Measurements from ENCODE around the gene C3orf80. TPM values are rescaled to one million over a fixed set of nuclear protein-coding genes. Genes with fewer than 3 reads are reported as not detected.
"Not testable (repeated sequence)": the region's sequence is repeated elsewhere in the genome, so short reads cannot be mapped to it uniquely, and the experiment has no call there.

Gene C3orf80
- total RNA-seq, 1 donor from 2014 or later, result not detected

DNA sequence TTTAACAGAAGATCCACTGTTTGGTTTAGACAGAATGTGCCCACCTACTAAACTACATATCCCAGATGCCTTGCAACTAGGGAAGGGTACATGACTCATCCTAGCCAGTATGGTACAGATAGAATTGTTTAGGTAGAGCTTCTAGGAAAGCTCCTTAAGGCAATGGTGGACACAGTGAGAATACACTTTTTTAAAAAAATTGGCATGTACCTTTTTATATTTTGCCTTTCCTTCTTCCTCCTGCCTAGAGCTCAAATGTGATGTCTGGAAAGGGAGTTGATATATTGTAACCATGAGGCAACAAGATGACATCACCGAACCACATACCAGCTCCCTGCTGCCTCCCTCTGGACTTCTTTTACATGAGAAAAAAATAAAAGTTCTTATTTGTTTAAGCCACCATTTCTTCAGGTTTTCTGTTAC, 14.4 kb upstream of the C3orf80 start:
- no peak for DNase-seq (ENCODE audit: extremely low read depth, low read depth, low spot score)

DNA sequence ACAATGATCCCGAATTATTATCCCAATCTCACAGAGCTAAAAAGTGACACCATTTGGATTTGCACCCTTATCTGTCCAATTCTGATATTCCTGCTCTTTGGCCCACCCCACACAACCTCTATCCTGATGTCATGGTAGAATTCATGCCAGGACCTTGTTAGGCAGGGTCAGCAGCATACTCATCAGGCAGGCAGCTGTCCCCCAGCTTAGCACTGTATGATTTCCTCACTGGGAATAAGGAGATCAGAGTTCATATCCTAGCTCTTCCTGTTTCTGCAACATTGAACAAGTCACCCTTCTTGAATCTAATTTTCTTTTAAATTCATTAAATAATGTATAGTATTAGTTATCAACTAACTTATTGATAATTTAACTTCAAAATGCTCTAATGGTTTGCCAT, 12.0 kb upstream of the C3orf80 start:
- no peak for DNase-seq (ENCODE audit: extremely low read depth, low read depth, low spot score)

DNA sequence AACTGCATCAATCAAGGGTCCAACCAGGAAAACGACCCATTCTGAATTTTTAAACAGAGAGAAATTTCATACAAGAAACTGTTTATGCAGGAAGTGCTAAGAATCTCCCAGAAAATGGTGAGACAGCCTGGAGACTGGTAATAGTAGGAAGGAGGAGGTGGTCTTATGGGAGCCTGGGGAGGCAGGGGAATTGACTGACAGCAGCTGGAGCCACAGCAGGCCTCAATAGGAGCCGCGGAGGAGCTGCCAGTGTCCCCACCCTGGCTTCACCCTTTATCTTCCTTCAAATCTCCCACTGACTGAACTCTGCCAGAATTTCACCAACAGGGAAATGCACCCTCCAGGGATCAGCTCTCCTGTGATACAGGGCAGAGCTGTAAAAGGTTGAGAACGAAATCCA, 7.5 kb upstream of the C3orf80 start:
- no peak for DNase-seq (ENCODE audit: extremely low read depth, low read depth, low spot score)

DNA sequence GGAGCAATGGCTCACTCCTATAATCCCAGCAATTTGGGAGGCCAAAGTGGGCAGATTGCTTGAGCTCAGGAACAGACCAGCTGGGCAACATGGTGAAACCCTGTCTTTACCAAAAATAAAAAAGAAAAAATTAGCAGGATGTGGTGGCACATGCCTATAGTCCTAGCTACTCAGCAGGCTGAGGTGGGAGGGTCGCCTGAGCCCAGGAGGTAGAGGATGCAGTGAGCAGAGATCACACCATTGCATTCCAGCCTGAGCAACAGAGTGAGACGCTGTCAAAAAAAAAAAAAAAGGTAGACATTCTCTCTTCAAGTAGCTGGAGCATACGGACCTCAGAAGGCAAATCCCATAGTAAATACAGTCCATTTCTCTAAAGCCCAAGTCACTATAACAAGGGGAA, 7.1 kb upstream of the C3orf80 start:
- DNase-seq (ENCODE audit: extremely low read depth, low read depth, low spot score), result no peak

DNA sequence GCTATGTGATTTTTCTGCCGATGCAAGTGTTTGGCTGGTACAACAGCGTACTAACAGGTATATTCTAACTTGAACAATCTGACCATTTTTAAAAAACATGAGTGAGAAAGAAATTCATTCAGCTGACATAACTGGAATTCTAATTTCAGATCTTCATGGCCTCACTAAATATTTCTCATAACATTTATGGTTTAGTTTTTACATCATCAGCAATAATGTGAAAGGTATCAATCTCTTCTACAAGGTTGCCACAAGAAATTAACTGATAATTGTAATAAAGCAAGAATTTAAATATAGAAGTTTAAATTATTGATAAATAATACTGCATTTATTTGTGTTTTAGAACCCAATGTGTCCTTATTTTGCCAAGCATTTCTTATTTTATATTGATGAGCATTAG, 5.2 kb upstream of the C3orf80 start:
- DNase-seq (ENCODE audit: extremely low read depth, low read depth, low spot score), result no peak

DNA sequence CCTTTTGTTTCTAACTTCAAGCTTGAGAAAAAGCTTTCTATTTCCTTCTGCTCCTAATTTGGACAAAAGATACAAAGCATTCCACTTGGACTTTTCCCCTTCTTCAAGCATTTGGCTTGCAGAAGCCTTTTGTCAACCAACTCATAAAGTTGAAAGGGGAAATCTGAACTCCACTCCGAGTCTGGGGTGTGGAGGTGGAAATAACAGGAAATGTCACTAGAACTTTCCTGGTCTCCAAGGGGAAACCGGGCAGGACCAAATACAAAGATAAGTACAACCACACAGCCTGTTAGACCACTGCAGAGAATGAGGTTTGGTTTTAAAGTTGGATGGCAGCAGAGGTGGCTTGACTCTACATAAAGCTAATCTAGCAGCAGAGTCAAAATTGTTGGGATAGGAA, 4.2 kb upstream of the C3orf80 start:
- no peak for DNase-seq (ENCODE audit: extremely low read depth, low read depth, low spot score)

DNA sequence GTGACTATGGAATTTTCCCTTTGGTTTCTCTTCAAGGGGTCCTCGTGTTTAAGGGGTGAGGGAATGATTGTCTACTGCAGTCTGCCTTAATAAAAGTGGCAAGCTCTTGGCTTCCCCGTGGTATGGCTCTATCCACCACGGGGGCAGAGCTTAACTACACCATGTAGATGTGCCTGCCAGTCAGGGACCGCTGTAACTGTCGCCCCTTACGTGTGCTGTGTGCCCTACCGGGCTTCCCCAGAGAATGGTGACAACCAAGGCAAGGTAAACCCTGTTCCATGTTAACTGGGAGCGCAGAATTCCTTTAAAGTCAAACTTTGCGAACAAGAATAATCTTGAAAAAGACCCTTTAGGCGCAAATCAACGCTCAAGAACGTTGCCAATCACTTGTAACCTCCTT, 966 bp upstream of the C3orf80 start:
- no peak for DNase-seq (ENCODE audit: extremely low read depth, low read depth, low spot score)

DNA sequence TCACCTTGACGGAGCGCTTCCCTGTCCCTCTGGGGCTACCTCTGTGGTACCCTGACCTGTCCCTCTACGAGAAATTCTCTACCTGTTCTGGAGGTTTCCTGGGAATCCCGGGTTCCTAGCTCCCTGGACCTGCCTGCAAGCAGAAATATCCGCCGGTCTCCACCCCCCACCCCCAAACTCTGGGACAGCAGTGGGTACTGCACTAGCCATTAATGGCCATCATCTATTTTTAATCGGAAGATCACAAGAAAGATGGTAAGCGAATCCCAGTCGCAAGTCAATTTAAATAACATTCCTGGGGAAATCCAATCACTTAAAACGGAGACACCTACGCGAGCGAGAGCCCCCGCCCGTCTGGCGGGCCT, 429 bp upstream of the C3orf80 start:
- no peak for DNase-seq (ENCODE audit: extremely low read depth, low read depth, low spot score)

DNA sequence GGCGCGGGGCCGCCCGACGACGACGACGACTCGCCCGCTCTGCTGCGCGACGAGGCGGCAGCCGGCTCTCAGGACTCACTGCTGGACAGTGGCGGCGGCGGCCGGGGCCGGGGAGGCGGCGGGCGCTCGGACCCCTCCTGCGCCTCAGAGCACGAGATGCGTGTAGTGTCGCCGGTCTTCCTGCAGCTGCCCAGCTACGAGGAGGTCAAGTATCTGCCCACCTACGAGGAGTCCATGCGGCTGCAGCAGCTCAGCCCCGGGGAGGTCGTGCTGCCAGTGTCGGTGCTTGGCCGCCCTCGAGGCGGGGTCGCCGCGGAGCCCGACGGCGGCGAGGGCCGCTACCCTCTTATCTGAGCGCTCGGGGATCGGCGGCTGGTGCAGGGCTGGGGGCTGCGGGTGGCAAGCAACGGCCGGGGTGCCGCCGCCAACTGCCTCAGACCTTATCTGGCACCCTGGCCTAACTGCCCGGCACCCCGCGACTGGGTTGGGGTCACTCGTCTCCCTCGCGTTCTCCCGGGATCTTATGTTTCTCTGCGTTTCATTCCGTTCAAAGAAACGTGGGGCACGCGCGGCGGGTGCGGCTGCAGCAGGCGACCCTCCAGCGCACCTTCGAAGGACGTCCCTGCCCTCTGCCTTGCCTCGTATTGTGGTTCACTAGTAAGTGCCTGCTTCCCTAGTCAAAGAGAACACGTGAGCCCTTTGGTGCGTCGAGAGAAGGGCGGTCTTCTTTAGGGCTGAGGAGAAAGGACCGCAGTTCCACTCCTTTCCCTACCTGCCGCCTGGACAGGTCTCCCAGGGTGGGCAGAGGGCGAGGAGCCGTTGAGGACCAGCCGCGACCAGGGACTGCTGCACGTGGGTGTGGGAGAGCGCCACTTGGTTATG, 1.0 kb downstream of the C3orf80 start:
- no peak for DNase-seq (ENCODE audit: extremely low read depth, low read depth, low spot score)

DNA sequence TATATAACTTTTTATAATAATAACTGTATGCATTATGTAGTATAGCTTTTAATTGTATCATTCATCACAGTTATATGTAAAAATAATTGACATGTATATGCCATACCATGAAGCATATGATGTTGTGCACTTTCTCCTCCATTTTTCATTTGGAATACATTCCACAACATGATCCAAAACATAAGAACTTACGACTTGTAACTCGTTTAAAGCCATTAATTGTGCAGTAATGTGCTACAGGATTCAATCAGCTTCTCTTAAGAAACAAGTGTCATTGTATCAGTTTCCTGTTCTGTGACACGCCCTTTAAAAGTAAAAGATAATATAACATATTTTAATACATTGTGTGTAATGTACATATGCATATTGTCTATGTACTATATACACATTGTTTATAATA, 2.2 kb downstream of the C3orf80 start:
- DNase-seq (ENCODE audit: extremely low read depth, low read depth, low spot score), result no peak

DNA sequence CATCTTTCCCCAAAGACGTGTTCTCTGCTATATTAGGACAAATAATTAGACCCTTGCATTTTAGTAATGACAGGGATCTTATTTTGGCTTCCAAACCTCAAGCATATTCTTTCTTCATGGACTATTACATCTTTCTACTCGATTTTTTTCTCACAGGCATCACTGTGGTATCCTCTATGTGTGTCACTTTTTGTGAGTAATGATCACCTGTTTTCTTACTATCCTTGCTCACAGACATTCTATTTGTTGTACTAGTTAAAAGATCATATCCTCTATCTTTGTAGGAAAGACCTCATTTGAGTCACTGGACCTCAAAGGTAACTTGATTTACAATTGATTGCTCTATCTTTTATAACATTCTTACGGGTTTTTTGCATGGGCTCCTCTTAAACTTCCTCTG, 6.8 kb downstream of the C3orf80 start:
- DNase-seq (ENCODE audit: extremely low read depth, low read depth, low spot score), result no peak

DNA sequence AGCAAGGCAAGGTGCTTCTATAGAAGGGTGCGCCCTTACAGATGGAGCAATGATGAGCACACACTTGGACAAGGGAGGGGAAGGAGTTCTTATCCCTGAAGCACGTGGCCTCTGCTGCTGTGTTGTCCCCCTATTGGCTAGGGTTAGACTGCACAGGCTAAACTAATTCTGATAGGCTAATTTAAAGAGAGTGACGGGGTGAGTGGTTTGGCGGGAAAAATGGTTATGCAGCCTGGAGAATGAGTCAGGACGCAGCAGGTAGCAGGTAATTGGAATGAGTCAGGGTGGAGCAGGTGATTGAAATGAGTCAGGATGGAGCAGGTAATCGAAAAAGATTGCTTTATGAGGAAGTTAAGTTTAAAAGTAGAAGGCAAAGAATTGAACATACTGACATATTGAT, 15.5 kb downstream of the C3orf80 start:
- DNase-seq (ENCODE audit: extremely low read depth, low read depth, low spot score), result not testable (repeated sequence)

DNA sequence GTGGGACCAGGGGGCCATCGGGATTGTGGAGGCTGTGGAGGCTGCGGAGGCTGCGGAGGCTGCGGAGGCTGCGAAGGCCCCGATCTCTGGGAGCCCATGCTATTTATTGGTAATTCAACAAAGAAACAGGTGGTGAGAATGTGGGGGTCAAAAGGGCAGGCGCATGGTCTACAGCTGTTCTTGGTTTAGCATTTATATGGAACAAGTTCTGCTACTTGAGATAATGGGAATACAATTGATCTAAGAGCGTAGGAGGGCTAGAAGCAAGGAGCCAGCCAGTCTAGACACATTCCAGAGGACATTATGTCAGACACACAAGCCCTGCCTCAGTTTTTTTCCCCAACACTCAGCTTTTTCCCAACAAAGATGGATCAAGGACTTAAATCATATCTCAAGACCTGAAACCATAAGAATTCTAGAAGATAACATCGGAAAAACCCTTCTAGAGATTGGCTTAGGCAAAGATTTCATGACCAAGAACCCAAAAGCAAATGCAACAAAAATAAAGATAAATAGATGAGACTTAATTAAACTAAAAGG, 20.1 kb downstream of the C3orf80 start:
- no peak for DNase-seq (ENCODE audit: extremely low read depth, low read depth, low spot score)

DNA sequence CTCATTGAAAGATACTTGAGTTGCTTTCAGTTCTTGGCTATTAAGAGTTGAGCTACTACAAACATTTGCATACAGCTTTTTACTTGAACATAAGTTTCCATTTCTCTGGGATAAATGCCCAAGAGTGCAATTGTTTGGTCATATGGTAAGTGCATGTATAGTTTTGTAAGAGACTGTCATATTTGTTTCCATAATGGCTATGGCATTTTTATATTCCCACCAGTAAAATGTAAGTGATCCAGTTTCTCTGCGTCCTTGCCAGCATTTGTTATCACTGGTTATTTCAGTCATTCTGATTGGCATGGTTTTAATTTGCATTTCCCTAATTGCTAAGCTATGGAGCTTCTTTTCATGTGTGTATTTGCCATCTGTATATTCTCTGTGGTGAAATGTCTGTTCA, 22.5 kb downstream of the C3orf80 start:
- no peak for DNase-seq (ENCODE audit: extremely low read depth, low read depth, low spot score)

DNA sequence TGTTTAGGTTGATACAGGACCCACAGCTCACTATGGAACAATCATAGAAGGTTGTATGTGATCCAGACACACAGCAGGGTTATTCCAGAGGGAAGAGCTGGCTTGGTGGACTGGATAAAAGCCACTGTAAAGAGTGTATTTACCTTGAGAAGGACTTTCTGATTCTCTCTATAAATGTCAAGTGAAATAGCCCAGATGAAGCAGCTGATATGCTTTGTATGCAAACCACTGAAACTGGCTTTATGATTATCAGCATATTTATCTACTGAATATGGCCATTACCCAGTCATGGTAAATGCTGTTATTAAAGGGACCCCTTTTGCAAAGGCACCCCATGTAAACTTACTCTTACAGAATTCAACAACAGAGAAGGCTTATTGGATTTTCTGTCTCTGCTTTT, 28.1 kb downstream of the C3orf80 start:
- DNase-seq (ENCODE audit: extremely low read depth, low read depth, low spot score), result no peak

DNA sequence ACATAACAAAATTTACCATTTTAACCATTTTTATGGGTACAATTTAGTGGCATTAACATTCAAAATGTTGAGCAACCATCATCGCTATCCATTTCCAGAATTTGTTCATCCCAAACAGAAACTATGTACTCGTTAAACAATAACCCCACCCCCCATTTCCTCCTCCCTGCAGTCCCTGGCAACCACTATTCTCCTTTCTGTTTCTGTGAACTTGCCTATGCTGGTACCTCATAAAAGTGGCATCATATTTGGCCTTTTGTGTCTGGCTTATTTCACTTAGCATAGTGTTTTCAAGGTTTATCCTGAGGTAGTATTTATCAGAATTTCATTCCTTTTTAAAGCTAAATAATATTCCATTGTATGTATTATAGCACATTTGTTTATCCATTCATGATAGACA, 32.4 kb downstream of the C3orf80 start:
- no peak for DNase-seq (ENCODE audit: extremely low read depth, low read depth, low spot score)

DNA sequence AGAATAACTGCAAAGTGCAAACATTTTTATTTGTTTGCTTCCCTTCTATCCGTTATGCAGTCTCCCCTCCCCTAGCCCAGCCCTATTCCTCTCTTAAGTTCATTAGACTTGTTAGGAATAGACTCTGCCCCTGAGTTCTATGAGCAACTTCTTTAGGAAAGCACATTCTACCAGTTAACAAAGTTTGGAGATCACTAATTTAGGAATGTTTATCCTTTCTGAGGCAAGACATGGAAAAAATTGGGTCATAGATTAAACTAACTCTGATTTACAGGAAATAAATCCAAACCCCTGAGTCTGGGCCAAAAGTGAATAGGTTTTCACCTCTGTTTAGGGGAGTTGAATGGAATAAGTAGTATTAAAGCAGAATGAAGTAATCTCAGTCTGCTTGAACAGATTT, 34.4 kb downstream of the C3orf80 start:
- DNase-seq (ENCODE audit: extremely low read depth, low read depth, low spot score), result no peak

DNA sequence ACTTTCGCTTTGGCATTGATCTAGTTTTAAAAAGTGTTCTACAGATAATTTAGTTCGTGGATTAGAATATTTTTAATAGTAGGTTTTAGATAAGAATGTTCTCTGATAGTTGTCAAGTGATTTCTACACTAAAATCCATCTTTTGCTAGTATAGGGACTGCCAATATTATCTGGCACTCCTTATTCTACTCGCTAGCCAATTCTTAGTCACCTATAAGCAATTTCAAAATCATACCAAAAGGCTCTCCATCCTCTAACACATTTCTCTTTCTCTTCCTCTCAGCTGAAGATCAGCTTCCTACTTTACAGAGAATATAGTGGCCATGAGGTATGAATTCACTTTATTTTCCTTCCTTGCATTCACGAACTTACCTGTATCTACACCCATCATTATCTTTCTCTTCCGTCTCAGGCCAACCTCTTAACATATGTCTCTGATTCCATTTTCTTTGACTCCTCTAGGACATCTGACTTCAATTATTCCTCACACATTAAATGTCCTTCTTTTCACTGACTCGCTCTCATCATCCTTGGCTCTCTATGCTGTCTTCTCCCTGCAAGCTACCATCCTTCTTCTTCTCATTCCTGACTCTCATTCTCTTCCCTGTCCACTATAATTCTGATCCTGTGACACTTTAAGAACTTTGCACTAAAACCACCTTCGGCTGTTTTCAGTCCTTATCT, 35.5 kb downstream of the C3orf80 start:
- DNase-seq (ENCODE audit: extremely low read depth, low read depth, low spot score), result no peak

DNA sequence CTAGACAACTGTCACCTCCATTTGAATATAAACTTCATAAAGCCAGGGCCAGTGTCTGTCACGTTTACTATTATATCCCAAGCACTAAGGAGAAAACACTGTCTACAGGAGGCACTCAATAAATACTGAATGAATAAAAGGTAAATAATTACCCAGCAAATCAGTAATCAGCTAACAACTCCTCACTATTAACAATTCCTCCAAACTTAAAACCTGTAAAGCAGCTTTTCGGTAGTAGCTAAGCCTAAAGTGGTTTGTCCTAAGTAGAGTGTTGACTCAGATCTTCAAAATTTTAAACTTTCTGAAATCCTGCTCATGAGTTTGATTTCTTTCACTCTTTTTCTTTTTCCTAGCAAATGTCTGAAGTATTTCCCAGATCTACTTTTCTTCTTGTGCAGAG, 39.9 kb downstream of the C3orf80 start:
- no peak for DNase-seq (ENCODE audit: extremely low read depth, low read depth, low spot score)
